Stimulated activated memory B cell treated with anti-CD40 and anti-IgM and Interleukin-4, amounts not matched to agents 10 μg/mL and 1 μg/mL and 100 μg/mL, for 72 hours (primary cell): Measurements from ENCODE around the gene ANKS1B.
"Not testable (repeated sequence)": the region's sequence is repeated elsewhere in the genome, so short reads cannot be mapped to it uniquely, and the experiment has no call there.

Source experiments
- ATAC-seq: fragments of 150-1000 bp; cut with Tn5 transposase; 2 replicates; pipeline ENCODE4 v1.10.0; 2021
- H3K27ac Mint-ChIP-seq: one replicate; pipeline ENCODE4 v1.8.0; 2022; ENCODE audit warnings: mild to moderate bottlenecking, mixed read lengths
- H3K27me3 Mint-ChIP-seq: one replicate; pipeline ENCODE4 v1.8.0; 2022; ENCODE audit warnings: mixed read lengths
- H3K36me3 Mint-ChIP-seq: one replicate; pipeline ENCODE4 v1.8.0; 2022; ENCODE audit warnings: mixed read lengths
- H3K4me1 Mint-ChIP-seq: one replicate; pipeline ENCODE4 v1.8.0; 2022; ENCODE audit warnings: mixed read lengths
- H3K4me3 Mint-ChIP-seq: one replicate; pipeline ENCODE4 v1.8.0; 2022; ENCODE audit warnings: mild to moderate bottlenecking, moderate library complexity, mixed read lengths
- H3K9me3 Mint-ChIP-seq: one replicate; pipeline ENCODE4 v1.8.0; 2022; ENCODE audit warnings: mixed read lengths

Gene ANKS1B

GRCh38 chr12:98970950-98971349 is 1013.8 kb downstream of the ANKS1B start:
- no peaks in the 10 kb centered on the region for H3K4me1 Mint-ChIP-seq
- peaks cover 12% of the 10 kb centered on the region for H3K9me3 Mint-ChIP-seq

GRCh38 chr12:98970210-98970609 is 1014.5 kb downstream of the ANKS1B start:
- Mint-ChIP-seq H3K27ac (no peak overlapping the region), H3K4me3 (no peak overlapping the region), H3K9me3 (peaks cover 9% of the 10 kb centered on the region), H3K36me3 (no peaks in the 10 kb centered on the region), H3K4me1 (no peaks in the 10 kb centered on the region), H3K27me3 (no peaks in the 10 kb centered on the region)
- ATAC-seq: no peak

More at GRCh38 chr12:98970950-98971349, 1013.8 kb downstream of the ANKS1B start:
- no peak overlapping the region for H3K27ac Mint-ChIP-seq
- no peak overlapping the region for H3K4me3 Mint-ChIP-seq
- ATAC-seq: no peak
- H3K36me3 Mint-ChIP-seq: no peaks in the 10 kb centered on the region
- H3K27me3 Mint-ChIP-seq: no peaks in the 10 kb centered on the region

GRCh38 chr12:98968896-98969295 is 1015.8 kb downstream of the ANKS1B start:
- no peaks in the 10 kb centered on the region for H3K36me3 Mint-ChIP-seq
- H3K4me3 Mint-ChIP-seq: no peak overlapping the region
- H3K27ac Mint-ChIP-seq: no peak overlapping the region
- no peaks in the 10 kb centered on the region for H3K4me1 Mint-ChIP-seq
- ATAC-seq: no peak
- H3K9me3 Mint-ChIP-seq: peaks cover 3% of the 10 kb centered on the region
- no peaks in the 10 kb centered on the region for H3K27me3 Mint-ChIP-seq

- ATAC-seq, H3K4me1 Mint-ChIP-seq, H3K27ac Mint-ChIP-seq, H3K27me3 Mint-ChIP-seq, H3K4me3 Mint-ChIP-seq, H3K36me3 Mint-ChIP-seq: not testable (repeated sequence)
- peaks cover 15% of the 10 kb centered on the region for H3K9me3 Mint-ChIP-seq
Observed at GRCh38 chr12:98957135-98957534, 1027.6 kb downstream of the ANKS1B start.

GRCh38 chr12:98955284-98955683 is 1029.5 kb downstream of the ANKS1B start:
- no peak overlapping the region for H3K27ac Mint-ChIP-seq
- H3K4me1 Mint-ChIP-seq: no peaks in the 10 kb centered on the region
- ATAC-seq: no peak
- H3K4me3 Mint-ChIP-seq: no peak overlapping the region
- H3K27me3 Mint-ChIP-seq: no peaks in the 10 kb centered on the region
- H3K36me3 Mint-ChIP-seq: no peaks in the 10 kb centered on the region
- H3K9me3 Mint-ChIP-seq: peaks cover 3% of the 10 kb centered on the region

DNA sequence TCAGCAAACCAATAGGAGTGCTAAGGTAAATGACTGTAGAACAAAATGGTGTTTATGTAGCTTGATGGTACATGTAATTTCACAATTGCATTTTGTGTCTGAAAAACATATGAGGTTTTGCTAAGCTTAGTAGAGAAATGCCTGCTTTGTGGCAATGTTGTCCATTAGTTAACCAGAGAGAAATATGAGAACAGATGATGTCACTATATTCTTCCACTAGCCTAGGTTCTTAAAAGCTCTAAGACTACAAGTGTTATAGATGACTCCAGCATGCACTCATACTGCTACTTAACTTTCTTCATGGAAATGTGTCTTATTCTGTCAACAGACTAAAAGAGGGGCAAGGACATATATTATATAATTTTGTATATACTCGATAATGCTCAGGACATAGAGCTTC is 1030.2 kb downstream of the ANKS1B start:
- Mint-ChIP-seq H3K4me3 (no peak overlapping the region), H3K36me3 (no peaks in the 10 kb centered on the region), H3K27ac (no peak overlapping the region), H3K9me3 (no peaks in the 10 kb centered on the region), H3K27me3 (no peaks in the 10 kb centered on the region), H3K4me1 (no peaks in the 10 kb centered on the region)
- ATAC-seq: no peak

DNA sequence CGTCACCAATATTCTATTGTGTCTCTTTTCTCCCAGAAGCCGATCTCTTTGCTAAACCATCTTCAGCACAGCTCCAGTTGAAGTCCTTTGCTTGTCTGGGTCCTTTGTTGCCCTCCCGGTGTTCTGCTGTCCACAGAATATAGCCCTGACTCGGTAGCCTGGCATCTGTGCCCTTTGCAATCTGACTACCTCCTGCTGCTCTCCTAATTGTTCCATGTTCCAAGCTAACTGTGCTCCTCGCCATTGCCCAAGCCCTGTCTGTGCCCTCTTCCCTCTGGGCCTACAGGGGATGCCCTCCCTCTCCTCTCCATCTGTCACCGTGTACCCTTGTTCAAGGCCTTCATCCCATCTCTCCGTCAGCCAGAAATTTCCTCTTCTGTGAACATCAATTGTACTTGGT is 1033.3 kb downstream of the ANKS1B start:
- Mint-ChIP-seq H3K4me1 (no peaks in the 10 kb centered on the region), H3K27ac (no peak overlapping the region), H3K9me3 (no peaks in the 10 kb centered on the region), H3K4me3 (no peak overlapping the region), H3K27me3 (no peaks in the 10 kb centered on the region), H3K36me3 (no peaks in the 10 kb centered on the region)
- no peak for ATAC-seq

GRCh38 chr12:98948343-98948949 is 1036.3 kb downstream of the ANKS1B start:
- no peak for ATAC-seq
- no peak overlapping the region for H3K4me3 Mint-ChIP-seq
- H3K27ac Mint-ChIP-seq: no peak overlapping the region
- no peaks in the 10 kb centered on the region for H3K4me1 Mint-ChIP-seq
- H3K27me3 Mint-ChIP-seq: no peaks in the 10 kb centered on the region
- H3K9me3 Mint-ChIP-seq: no peaks in the 10 kb centered on the region
- H3K36me3 Mint-ChIP-seq: no peaks in the 10 kb centered on the region

GRCh38 chr12:98945864-98946263 is 1038.9 kb downstream of the ANKS1B start:
- no peaks in the 10 kb centered on the region for H3K36me3 Mint-ChIP-seq
- no peaks in the 10 kb centered on the region for H3K9me3 Mint-ChIP-seq
- no peaks in the 10 kb centered on the region for H3K4me1 Mint-ChIP-seq
- no peak for ATAC-seq
- no peak overlapping the region for H3K4me3 Mint-ChIP-seq
- H3K27ac Mint-ChIP-seq: no peak overlapping the region
- H3K27me3 Mint-ChIP-seq: no peaks in the 10 kb centered on the region

DNA sequence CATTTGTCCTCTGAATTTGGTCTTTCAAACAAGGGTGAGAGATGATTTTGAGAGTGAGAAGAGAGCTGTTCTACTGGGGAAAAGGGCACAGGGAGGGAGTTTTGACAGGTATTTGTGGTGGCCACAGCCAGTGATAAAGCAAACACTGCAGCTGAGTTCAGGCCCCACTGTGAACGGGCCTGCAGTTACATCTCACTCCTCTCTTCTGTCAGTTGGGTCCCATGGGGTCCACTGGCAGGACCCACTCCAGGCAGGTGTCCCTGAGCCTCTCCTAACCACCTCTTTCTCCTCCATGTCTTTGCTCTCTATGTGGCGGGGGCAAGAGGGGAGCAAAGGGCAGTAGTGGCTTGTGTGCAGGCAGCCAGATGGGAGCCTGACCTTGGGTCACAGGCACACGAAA is 1044.8 kb downstream of the ANKS1B start:
- Mint-ChIP-seq H3K27me3 (no peaks in the 10 kb centered on the region), H3K4me3 (no peak overlapping the region), H3K27ac (no peak overlapping the region), H3K36me3 (no peaks in the 10 kb centered on the region), H3K4me1 (no peaks in the 10 kb centered on the region), H3K9me3 (peaks cover 2% of the 10 kb centered on the region)
- no peak for ATAC-seq

- Mint-ChIP-seq H3K27me3 (no peaks in the 10 kb centered on the region), H3K27ac (no peak overlapping the region), H3K4me1 (no peaks in the 10 kb centered on the region), H3K36me3 (no peaks in the 10 kb centered on the region), H3K4me3 (no peak overlapping the region), H3K9me3 (peaks cover 2% of the 10 kb centered on the region)
- no peak for ATAC-seq
Observed at GRCh38 chr12:98939350-98939749, 1045.4 kb downstream of the ANKS1B start.

- Mint-ChIP-seq H3K27me3 (no peaks in the 10 kb centered on the region), H3K4me1 (no peaks in the 10 kb centered on the region), H3K36me3 (no peaks in the 10 kb centered on the region), H3K4me3 (no peak overlapping the region), H3K9me3 (peaks cover 2% of the 10 kb centered on the region), H3K27ac (no peak overlapping the region)
- no peak for ATAC-seq
Observed at GRCh38 chr12:98935847-98936246, 1048.9 kb downstream of the ANKS1B start.

DNA sequence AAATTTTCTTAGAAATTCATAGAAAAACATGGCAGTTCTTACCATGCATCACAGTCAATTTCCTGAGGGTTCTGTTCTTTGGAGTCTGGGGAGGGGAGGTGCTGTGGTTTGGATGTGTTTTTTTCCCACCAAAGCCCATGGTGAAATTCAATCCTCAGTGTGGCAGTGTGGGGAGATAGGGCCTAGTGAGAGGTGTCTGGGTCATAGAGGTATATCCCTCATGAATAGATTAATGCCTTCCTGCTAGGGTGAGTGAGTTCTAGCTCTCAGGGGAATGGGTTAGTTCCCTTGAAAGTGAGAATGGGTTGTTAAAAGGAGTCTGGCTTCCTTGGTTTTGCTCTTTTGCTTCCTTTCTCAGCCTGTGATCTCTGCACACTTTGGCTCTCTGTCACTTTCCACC is 1061.9 kb downstream of the ANKS1B start:
- Mint-ChIP-seq H3K36me3 (no peaks in the 10 kb centered on the region), H3K27ac (no peak overlapping the region), H3K4me3 (no peak overlapping the region), H3K4me1 (no peaks in the 10 kb centered on the region), H3K27me3 (peaks cover 24% of the 10 kb centered on the region), H3K9me3 (peaks cover 6% of the 10 kb centered on the region)
- no peak for ATAC-seq

DNA sequence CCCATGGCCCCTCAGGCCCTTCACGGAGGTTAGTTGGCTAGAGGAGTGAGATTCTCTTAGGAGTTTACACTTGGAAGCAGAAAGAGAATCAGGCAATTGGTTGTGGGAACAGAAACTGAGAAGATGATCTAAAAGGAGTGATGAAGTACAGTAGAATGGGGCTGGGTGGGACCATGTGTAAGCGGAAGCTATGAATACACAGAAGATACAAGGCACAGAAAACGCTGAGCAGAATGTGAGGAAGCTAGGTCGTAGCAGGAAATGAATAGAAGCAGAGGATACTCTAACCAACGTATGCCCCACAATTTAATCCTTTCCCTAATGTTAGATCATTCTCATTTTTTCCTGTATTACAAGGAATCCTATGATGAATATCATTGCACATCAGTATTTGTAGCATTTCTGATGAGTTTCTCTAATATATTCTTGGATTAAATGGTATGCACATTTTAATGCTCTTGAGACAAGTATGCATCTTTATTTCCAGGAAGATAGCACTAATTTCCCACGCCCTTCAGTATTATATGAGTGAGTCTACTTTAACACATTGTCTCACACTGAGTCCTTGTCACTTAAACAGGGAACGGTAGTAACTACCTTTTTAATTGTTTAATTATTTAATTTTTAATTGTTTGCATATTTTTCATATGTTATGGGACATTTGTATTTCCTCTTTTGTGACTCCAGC is 1066.4 kb downstream of the ANKS1B start:
- peaks cover 8% of the 10 kb centered on the region for H3K9me3 Mint-ChIP-seq
- no peaks in the 10 kb centered on the region for H3K36me3 Mint-ChIP-seq
- peaks cover 13% of the 10 kb centered on the region for H3K27me3 Mint-ChIP-seq
- no peak for ATAC-seq
- H3K4me1 Mint-ChIP-seq: no peaks in the 10 kb centered on the region
- H3K27ac Mint-ChIP-seq: no peak overlapping the region
- no peak overlapping the region for H3K4me3 Mint-ChIP-seq

DNA sequence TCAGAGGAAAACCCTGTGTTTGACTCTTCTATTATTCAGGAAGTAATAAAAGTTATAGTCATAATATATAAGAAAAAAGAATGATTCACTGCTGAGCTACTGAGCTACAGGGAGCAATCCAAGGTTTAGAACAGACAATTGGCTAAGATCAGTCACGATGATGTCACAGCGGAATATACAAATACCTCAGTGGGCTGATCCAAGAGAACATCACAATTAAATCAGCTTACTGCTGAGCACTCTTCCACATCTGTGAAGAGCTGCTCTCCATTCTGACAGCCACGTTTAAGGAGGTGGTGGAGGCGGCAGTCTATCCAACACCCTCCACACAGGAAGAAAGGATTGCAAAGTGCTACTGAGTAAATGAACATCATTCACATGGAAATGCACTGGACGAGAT is 1068.6 kb downstream of the ANKS1B start:
- Mint-ChIP-seq H3K9me3 (peaks cover 8% of the 10 kb centered on the region), H3K4me3 (no peak overlapping the region), H3K36me3 (no peaks in the 10 kb centered on the region), H3K27ac (no peak overlapping the region), H3K27me3 (peaks cover 9% of the 10 kb centered on the region), H3K4me1 (no peaks in the 10 kb centered on the region)
- ATAC-seq: no peak

- ATAC-seq: no peak
- no peak overlapping the region for H3K27ac Mint-ChIP-seq
Observed at GRCh38 chr12:98912401-98912974, 1072.2 kb downstream of the ANKS1B start.

More at GRCh38 chr12:98912401-98912974, 1072.2 kb downstream of the ANKS1B start:
- H3K4me1 Mint-ChIP-seq: no peaks in the 10 kb centered on the region
- H3K36me3 Mint-ChIP-seq: no peaks in the 10 kb centered on the region
- H3K27me3 Mint-ChIP-seq: peaks cover 11% of the 10 kb centered on the region
- H3K4me3 Mint-ChIP-seq: no peak overlapping the region
- peaks cover 8% of the 10 kb centered on the region for H3K9me3 Mint-ChIP-seq
